Right renal pelvis (tissue), 4 donors: ENCODE results near the gene CHAD. TPM values are rescaled to one million over a fixed set of nuclear protein-coding genes. Genes with fewer than 3 reads are reported as not detected.

Source experiments
- DNase-seq, 4 donors: peaks; one replicate each; pipeline ENCODE4 v3.0.0-alpha.2; 2013; ENCODE audit warnings: low read depth in 4 of 4, low spot score in 3 of 4, missing footprints in 1 of 4
- polyA plus RNA-seq, 4 donors: library from polyadenylated mRNA; unstranded; fragments of 120-200 nt; gene quantifications; one replicate each; pipeline ENCODE4 v1.2.1, GENCODE V29; 2013; ENCODE audit not compliant: insufficient read length in 4 of 4

CHAD gene
- polyA plus RNA-seq, 4 donors, result 0.91 to 3.0 (median 1.7) TPM

DNA sequence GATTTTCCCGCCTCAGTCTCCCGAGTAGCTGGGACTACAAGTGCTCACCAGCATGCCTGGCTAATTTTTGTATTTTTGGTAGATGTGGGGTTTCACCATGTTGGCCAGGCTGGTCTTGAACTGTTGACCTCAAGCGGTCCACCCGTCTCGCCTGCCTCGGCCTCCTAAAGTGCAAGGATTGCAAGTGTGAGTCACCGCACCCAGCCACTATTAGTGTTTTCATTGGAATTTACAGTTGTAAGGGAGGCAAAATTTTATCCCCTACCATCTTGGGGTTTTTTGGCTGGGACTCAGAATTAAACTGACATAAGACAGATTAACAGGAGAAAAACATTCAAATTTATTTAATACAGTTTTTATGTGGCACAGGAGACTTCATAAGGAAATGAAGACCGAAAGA, 27.2 kb upstream of the CHAD start:
- no peak for DNase-seq

DNA sequence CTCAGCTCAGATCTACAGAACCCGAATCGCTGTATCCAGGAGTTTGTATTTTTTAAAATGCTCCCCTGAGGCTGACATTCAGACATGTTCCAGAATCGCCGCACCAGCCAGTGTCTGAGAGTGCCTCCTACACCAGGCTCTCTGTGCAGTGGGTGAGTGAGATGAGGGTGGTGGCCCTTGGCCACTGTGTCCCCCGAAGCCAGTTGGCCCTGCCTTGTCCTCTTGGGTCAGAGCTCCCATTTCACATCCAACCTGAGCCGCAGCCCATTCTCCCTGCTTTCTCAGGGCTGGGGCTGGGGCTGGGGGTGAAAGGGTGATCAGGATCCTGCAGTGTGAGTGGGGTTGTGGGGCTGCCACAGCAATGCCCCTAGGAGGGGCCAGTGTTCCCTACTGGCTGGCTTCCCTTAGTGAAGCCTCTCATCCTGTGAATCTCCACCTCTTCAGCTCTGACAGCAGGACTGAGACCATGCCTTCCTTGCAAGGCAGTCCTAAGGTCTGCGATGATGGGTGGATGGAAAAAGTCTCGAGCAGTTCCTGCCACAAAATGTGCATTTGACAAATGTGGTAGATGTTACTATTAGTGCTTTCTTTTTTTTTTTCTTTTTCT, 26.6 kb upstream of the CHAD start:
- no peak for DNase-seq

- DNase-seq, result no peak
Measured at GRCh38 chr17:50493744-50494143, 25.1 kb upstream of the CHAD start.

GRCh38 chr17:50492214-50492613, 23.5 kb upstream of the CHAD start:
- no peak for DNase-seq

- no peak for DNase-seq
Measured at GRCh38 chr17:50491505-50491904, 22.8 kb upstream of the CHAD start.

GRCh38 chr17:50488880-50489279, 20.2 kb upstream of the CHAD start:
- no peak for DNase-seq

GRCh38 chr17:50487213-50488096, 18.8 kb upstream of the CHAD start:
- no peak for DNase-seq

DNA sequence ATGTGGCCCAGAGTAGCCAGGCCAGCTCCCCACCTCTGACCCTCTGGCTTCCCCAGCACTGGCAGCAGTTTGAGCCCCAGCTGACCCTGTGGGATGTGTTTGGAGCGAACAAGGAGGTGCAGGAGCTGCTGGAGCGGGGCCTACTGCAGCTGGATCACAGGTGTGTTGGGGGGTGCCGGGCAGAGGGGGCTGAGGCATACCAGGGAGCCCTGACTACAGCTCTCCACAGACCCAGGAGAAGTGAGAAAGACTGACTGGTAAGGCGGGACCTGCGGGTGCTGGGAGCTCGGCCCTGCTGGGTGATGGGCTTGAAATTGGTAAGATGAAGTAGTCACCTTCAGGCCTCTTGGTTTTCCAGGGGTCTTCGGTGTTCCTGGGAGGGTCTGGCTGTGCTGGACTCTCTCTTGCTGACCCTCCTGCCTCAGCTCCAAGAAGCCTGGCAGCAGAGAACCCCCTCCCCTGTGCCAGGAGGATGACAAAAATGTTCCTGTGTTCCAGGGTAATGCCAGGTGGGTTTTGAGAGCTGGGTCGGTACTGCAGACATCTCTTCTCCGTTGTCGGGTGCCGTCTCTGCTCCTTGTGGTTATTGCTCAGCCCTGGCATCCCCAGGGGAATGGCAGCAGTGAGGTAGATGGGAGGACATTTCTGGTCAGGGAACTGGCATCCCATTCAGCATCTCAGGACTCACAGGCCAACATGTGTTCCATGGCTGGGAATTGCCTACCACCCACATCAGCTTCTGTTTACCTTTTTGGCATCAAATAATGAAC, 15.9 kb upstream of the CHAD start:
- no peak for DNase-seq

DNA sequence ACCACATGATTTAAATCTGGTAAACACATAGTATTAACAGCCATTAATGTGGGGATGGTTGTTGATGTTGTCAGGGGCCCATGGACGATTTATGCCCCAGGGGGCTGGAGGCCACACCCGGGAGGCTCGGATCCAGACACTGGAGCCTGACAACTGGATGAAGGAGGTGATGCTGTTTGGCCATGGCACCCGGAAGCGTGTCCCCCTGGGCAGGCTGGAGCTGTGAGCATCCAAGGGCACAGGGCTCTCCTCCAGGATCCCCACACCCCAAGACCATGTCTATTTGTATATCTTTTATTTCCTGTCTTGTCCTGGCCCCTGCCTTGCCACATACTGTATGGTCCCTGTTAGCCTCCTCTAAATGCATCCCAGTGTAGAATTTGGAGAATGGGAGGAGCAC, 14.6 kb upstream of the CHAD start:
- DNase-seq, result no peak

- peak; percentile 70 to 84 (median 72) for DNase-seq
Measured at GRCh38 chr17:50482516-50482915, 13.8 kb upstream of the CHAD start.

DNA sequence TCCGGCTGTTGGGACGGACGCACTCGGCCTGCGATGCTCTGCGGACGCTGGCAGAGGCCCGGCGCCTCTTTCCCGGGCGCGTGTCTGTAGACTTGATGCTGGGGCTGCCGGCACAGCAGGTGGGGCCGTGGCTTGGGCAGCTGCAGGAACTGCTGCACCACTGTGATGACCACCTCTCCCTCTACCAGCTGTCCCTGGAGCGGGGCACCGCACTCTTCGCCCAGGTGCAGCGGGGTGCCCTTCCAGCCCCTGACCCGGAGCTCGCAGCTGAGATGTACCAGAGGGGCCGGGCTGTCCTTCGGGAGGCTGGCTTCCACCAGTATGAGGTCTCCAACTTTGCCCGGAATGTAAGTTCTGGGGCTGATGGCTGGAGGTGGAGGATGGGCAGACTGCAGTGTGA, 13.4 kb upstream of the CHAD start:
- no peak for DNase-seq

- DNase-seq, result no peak
Measured at GRCh38 chr17:50481648-50482047, 13.0 kb upstream of the CHAD start.

DNA sequence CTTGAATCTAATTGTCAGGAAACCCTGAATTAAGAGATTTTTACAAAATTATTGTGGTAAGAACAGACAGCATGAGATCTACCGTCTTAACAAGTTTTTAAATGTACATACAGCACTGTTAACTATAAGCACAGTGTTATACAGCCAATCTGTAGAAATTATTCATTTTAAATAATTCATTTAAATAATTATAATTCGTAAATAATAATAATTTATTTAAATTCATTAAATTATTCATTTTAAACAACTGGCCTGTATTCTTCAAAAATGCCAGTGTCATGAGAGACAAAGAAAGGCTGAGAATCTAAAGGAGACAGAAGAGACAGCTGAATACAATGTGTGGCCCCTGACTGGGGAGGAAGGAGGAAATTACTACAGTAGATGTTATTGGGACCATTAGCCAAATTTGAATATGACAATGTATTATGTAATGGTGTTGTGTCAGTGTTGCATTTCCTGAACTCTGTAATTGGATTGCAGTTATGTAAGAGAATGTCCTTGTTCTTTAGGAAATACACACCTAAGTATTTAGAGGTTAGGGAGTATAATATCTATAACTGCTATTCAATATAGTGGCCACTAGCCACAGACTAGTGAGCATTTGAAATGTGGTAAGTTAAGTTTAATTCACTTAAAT, 12.3 kb upstream of the CHAD start:
- no peak for DNase-seq

GRCh38 chr17:50480142-50480764, 11.6 kb upstream of the CHAD start:
- DNase-seq, result no peak

DNA sequence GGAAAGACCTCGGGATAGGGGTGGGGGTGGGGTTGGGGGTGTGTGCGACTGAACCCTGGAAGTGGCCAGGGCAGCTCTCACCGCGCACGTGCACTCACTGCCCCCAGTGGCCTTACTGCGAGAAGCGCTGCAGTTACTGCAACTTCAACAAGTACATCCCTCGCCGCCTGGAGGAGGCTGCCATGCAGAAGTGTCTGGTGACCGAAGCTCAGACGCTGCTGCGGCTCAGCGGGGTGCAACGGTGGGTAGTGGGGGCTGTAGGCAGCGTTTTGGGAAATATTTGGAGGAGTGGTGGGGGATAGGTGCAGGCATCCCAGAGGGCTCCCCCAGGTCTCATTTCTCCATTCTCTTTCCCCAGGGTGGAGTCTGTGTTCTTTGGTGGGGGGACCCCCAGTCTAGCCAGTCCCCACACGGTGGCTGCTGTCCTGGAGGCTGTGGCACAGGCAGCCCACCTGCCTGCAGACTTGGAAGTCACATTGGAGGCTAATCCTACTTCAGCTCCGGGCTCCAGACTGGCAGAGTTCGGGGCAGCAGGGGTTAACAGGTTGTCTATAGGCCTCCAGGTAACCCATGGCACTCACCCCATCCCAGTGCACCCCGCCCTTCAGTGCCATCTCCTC, 11.0 kb upstream of the CHAD start:
- DNase-seq, result peak in 2 of 4 donors; percentile 66 to 67

DNA sequence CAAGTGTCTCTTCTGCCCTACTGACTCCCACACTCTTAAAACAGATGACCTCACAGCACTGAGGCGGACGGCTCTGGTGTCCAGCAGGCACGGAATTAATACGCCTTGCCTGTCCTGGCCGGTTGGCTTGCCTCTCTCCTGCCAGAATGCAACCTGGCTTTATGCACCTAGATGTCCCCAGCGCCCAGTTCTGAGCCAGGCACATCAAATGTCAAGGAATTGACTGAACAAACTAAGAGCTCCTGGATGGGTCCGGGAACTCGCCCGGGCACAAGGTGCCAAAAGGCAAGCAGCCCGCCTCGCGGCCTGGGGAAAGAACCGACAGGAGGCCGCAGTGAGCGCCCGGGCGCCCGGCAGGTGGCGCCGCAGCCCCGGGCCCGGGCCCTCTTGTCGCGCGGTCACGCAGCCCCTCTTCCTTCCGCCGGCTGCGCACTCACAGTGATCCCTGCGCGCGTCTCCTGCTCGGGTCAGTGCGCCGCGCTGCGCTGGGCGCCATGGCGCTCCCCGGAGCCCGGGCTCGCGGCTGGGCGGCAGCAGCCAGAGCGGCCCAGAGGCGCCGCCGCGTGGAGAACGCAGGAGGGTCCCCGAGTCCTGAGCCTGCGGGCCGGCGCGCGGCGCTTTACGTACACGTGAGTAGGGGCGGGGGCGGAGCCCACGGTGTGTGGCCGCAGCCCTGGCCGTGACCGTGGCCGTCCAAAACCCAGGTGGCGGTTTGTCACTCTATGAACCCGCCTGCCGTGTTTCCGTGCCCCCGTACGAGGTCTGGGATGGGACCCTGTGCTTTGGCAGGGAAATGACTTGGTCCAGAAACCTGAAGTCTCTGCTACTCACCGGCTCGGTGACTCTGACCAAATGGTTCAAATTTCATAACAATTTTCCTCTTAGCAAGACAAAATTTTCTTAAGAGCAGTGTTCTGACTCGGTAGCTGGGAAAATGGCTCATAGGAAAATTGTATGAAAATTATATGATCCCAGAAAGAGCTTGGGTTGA, 10.0 kb upstream of the CHAD start, which contains the start of gene RSAD1:
RSAD1 (plus strand) TSS at position 470 of the 991 bp plus-strand sequence; CDS start at position 495, 25 bp downstream.
- DNase-seq, result peak; percentile 79 to 84 (median 82)

DNA sequence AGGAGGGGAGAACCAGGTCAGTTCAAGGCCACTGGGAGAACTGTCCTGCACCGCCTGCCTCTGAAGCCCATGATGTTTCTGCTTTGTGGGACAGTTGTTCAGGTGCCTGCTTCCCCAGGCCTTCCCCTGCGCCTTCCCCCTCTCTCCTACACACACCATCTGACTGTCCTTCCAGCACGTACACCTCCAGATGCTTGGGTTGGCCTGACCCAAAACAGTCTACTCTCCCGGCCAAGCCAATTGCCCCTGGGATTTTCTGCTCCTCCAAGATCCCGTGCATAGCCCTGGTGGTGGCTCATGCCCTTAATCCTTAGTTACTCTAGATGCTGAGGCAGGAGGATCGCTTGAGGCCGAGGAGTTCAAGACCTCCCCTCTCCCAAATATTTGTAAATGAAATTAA, 9.3 kb upstream of the CHAD start:
- DNase-seq, result no peak

- DNase-seq, result no peak
Measured at GRCh38 chr17:50476545-50477315, 8.1 kb upstream of the CHAD start.
